ENCODE measurements around the gene ZNF417.
"Not testable (repeated sequence)": the region's sequence is repeated elsewhere in the genome, so short reads cannot be mapped to it uniquely, and the experiment has no call there.

Gene ZNF417

GRCh38 chr19:57916168-57916995 lies at the start of gene ZNF417:
ZNF417 (minus strand) TSS chr19:57916592; CDS start chr19:57916411, 181 bp downstream.
- peak; percentile 100 for ATAC-seq (ENCODE audit: insufficient read depth, low read depth)
- peak within 1 kb of the TSS; percentile 86 for H2AFZ ChIP-seq (ENCODE audit: low read depth, low read length)
- peaks cover 27% of the 10 kb centered on the region for H3K4me1 ChIP-seq (ENCODE audit: insufficient read depth, low read length)
- peak within 1 kb of the TSS; percentile 91 to 97 for H3K4me3 ChIP-seq (ENCODE audit: low read depth in 1 of 2, low read length in 2 of 2)
- not testable (repeated sequence) for H3K9me3 ChIP-seq (ENCODE audit: insufficient read depth, low read length, severe bottlenecking); H3K27me3 ChIP-seq (ENCODE audit: insufficient read depth, low read length, poor library complexity); H4K20me1 ChIP-seq (ENCODE audit: insufficient read depth, low read length)
- peak within 1 kb of the TSS; percentile 79 for H3K27ac ChIP-seq (ENCODE audit: low read length)
- peaks cover 45% of the 10 kb centered on the region for H3K79me2 ChIP-seq (ENCODE audit: insufficient read depth, low read length)
- peak; percentile 43 for TF ChIP-seq CTCF (IDR thresholded peaks at IDR 0.05; ENCODE audit: borderline replicate concordance, extremely low read depth, low read length, poor library complexity, severe bottlenecking)
- H3K9ac ChIP-seq (ENCODE audit: low read depth, low read length): peak within 1 kb of the TSS; percentile 88
- peak; percentile 90 for DNase-seq
- peak within 1 kb of the TSS; percentile 90 for H3K4me2 ChIP-seq (ENCODE audit: insufficient read depth, low read length)
- H3K36me3 ChIP-seq (ENCODE audit: insufficient read depth, low read length): peaks cover 25% of the 10 kb centered on the region

- Histone ChIP-seq H4K20me1 (ENCODE audit: insufficient read depth, low read length) (no peaks in the 10 kb centered on the region), H3K79me2 (ENCODE audit: insufficient read depth, low read length) (no peaks in the 10 kb centered on the region), H3K9ac (ENCODE audit: low read depth, low read length) (no peak overlapping the region), H3K36me3 (ENCODE audit: insufficient read depth, low read length) (no peaks in the 10 kb centered on the region; the same call in 1 of the 2 replicates), H3K27ac (ENCODE audit: low read length) (no peak overlapping the region), H3K27me3 (ENCODE audit: insufficient read depth, low read length, poor library complexity) (no peaks in the 10 kb centered on the region), H3K4me1 (ENCODE audit: insufficient read depth, low read length) (no peaks in the 10 kb centered on the region), H3K4me2 (ENCODE audit: insufficient read depth, low read length) (no peak overlapping the region), H3K9me3 (ENCODE audit: insufficient read depth, low read length, severe bottlenecking) (peaks cover 15% of the 10 kb centered on the region), H3K4me3 (ENCODE audit: low read depth in 1 of 2, low read length in 2 of 2) (no peak overlapping the region), H2AFZ (ENCODE audit: low read depth, low read length) (no peak overlapping the region)
- no peak for ATAC-seq (ENCODE audit: insufficient read depth, low read depth)
- DNase-seq: no peak
- no peak for TF ChIP-seq EZH2 (IDR thresholded peaks at IDR 0.05; ENCODE audit: borderline replicate concordance, low read depth, low read length, severe bottlenecking)
- TF ChIP-seq CTCF (IDR thresholded peaks at IDR 0.05; ENCODE audit: borderline replicate concordance, extremely low read depth, low read length, poor library complexity, severe bottlenecking): no peak
Measured at GRCh38 chr19:57964761-57965160, 48.4 kb upstream of the ZNF417 start.

- H3K4me3 ChIP-seq (ENCODE audit: low read depth in 1 of 2, low read length in 2 of 2): no peak overlapping the region
- no peaks in the 10 kb centered on the region for H3K36me3 ChIP-seq (ENCODE audit: insufficient read depth, low read length)
- H3K9ac ChIP-seq (ENCODE audit: low read depth, low read length): no peak overlapping the region
- no peaks in the 10 kb centered on the region for H3K79me2 ChIP-seq (ENCODE audit: insufficient read depth, low read length)
- no peak overlapping the region for H3K27ac ChIP-seq (ENCODE audit: low read length)
- TF ChIP-seq CTCF (IDR thresholded peaks at IDR 0.05; ENCODE audit: borderline replicate concordance, extremely low read depth, low read length, poor library complexity, severe bottlenecking) (no peak), EZH2 (IDR thresholded peaks at IDR 0.05; ENCODE audit: borderline replicate concordance, low read depth, low read length, severe bottlenecking) (no peak)
- no peaks in the 10 kb centered on the region for H3K27me3 ChIP-seq (ENCODE audit: insufficient read depth, low read length, poor library complexity)
- H4K20me1 ChIP-seq (ENCODE audit: insufficient read depth, low read length): no peaks in the 10 kb centered on the region
- no peak overlapping the region for H3K4me2 ChIP-seq (ENCODE audit: insufficient read depth, low read length)
- ATAC-seq (ENCODE audit: insufficient read depth, low read depth) (no peak), DNase-seq (no peak)
- H2AFZ ChIP-seq (ENCODE audit: low read depth, low read length): no peak overlapping the region
- no peaks in the 10 kb centered on the region for H3K4me1 ChIP-seq (ENCODE audit: insufficient read depth, low read length)
- H3K9me3 ChIP-seq (ENCODE audit: insufficient read depth, low read length, severe bottlenecking): peaks cover 7% of the 10 kb centered on the region
Measured at GRCh38 chr19:57961785-57962184, 45.4 kb upstream of the ZNF417 start.

Data from DND-41 (cell line).